ENCODE results near the gene ZC3H18. TPM values are rescaled to one million over a fixed set of nuclear protein-coding genes. Genes with fewer than 3 reads are reported as not detected.

The ZC3H18 gene
- total RNA-seq, 1 donor from 2014 or later = 10.5 TPM

DNA sequence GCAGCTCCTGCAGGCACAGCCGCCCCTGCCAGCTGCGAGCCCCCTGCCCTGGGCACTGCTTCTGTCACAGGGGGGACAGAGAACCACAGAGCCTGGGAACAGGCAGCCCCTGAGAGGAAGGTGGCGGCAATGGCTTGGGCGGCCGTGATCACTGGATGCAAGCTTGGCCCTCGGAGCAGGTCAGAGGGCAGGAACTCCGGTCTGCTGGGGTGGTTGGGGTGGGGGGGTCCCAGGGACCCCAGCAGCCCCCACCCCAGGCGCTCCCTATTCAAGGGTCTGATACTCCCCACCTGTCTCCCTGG lies 82.5 kb downstream of the ZC3H18 start:
- DNase-seq (ENCODE audit: low read depth) (no peak), FAIRE-seq (no peak)
- Histone ChIP-seq H3K27me3 (ENCODE audit: control insufficient read depth, insufficient read depth, low read length) (no peaks in the 10 kb centered on the region), H3K4me3 (ENCODE audit: low read depth, low read length) (no peak overlapping the region), H3K36me3 (ENCODE audit: control insufficient read depth, insufficient read depth, low read length) (peaks cover 11% of the 10 kb centered on the region)
- TF ChIP-seq, protein P1, sequence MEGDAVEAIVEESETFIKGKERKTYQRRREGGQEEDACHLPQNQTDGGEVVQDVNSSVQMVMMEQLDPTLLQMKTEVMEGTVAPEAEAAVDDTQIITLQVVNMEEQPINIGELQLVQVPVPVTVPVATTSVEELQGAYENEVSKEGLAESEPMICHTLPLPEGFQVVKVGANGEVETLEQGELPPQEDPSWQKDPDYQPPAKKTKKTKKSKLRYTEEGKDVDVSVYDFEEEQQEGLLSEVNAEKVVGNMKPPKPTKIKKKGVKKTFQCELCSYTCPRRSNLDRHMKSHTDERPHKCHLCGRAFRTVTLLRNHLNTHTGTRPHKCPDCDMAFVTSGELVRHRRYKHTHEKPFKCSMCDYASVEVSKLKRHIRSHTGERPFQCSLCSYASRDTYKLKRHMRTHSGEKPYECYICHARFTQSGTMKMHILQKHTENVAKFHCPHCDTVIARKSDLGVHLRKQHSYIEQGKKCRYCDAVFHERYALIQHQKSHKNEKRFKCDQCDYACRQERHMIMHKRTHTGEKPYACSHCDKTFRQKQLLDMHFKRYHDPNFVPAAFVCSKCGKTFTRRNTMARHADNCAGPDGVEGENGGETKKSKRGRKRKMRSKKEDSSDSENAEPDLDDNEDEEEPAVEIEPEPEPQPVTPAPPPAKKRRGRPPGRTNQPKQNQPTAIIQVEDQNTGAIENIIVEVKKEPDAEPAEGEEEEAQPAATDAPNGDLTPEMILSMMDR (IDR thresholded peaks at IDR 0.05; ENCODE audit: insufficient read depth, low read length, severe bottlenecking) = no peak

DNA sequence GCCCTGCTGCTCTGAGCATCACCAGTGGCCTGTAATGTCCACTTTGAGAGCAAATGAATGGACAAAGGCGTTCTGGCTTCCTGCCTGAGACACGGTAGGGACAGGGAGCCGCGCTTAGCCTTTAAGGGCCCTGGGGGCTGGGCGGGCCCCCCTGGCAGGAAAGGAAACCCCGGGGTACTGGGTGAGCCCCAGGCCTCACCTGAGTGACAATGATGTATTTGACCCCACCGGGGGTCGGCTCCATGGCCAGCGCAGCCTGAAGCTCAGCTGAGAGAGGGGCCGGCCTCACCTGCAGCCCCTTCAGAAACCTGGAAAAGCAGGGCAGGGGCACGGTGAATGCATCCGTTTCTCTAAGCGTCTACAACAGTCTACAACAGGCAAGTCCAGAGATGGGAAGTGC lies 82.9 kb downstream of the ZC3H18 start:
- TF ChIP-seq, protein P1 (IDR thresholded peaks at IDR 0.05; ENCODE audit: insufficient read depth, low read length, severe bottlenecking) = no peak
- DNase-seq (ENCODE audit: low read depth) = no peak
- Histone ChIP-seq H3K36me3 (ENCODE audit: control insufficient read depth, insufficient read depth, low read length) (peaks cover 11% of the 10 kb centered on the region), H3K4me3 (ENCODE audit: low read depth, low read length) (no peak overlapping the region), H3K27me3 (ENCODE audit: control insufficient read depth, insufficient read depth, low read length) (no peaks in the 10 kb centered on the region)
- no peak for FAIRE-seq

DNA sequence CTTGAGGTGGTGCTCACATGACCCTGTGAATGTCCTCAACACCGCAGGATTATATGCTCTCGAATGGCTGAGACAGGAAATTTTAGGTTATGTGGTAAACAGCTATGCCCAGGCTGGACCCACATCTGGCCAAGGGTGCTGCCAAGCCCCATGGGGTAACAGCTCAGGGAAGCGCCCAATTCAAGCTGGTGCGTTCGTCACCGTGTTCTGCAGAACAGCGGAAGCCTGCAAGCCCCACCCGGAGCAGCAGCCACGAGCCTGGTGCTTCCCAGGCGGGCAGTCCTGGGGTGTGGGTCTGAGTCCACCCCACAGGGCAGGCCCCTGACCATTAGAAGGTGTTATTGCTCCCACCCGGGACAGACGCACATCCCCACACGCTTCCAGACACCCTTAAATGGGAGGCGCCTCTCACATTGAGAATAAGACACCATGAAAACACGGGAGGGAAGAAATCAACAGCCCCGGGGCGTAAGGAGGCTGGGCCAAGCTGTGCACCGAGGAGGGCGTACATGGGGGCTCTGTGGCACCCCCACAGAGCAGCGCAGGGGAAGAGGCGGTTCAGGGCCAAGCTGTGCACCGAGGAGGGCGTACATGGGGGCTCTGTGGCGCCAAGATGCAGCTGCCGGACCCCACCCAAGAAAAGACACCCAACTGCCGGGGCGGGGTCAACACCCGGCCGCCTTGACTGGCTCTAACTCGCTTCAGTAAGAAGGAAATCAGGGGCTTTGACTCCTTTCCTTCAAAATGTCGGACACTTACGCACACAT lies 83.6 kb downstream of the ZC3H18 start:
- Histone ChIP-seq H3K36me3 (ENCODE audit: control insufficient read depth, insufficient read depth, low read length) (peaks cover 11% of the 10 kb centered on the region), H3K27me3 (ENCODE audit: control insufficient read depth, insufficient read depth, low read length) (no peaks in the 10 kb centered on the region), H3K4me3 (ENCODE audit: low read depth, low read length) (no peak overlapping the region)
- DNase-seq (ENCODE audit: low read depth) = no peak
- TF ChIP-seq, protein P1 (IDR thresholded peaks at IDR 0.05; ENCODE audit: insufficient read depth, low read length, severe bottlenecking) = no peak
- no peak for FAIRE-seq

DNA sequence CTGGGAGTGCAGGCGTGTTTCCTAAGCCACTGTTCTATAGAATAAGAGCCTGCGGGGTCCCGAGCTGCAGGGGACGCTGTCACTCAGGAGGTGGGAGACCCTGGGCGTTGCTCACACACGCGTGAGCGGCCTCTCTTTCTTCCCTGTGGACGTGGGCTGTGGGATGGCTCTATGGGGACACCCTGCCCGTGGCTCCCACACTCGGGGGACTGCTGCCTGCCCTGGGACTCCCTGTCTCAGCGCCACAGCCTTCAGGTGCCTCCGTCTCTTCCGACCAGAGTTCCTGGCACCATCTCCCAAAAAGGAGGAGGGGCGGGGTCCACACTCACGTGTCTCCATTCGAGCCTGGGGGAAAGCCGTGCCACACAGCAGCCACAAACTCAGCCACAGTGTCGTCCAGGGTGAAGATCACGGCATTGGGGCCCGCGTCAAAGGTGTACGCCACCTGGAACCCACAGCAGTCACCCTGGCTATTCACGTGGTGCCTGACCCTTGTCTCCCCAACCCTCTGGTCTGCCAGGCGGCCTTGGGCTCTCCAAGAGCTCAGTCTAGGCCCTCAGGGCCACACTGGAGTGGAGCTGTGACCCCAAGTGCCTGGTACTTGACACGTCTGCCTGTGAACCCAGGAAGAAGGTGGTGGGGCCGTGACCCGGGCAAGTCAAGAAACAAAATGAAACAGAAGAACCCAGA lies 84.3 kb downstream of the ZC3H18 start:
- Histone ChIP-seq H3K4me3 (ENCODE audit: low read depth, low read length) (no peak overlapping the region), H3K36me3 (ENCODE audit: control insufficient read depth, insufficient read depth, low read length) (peaks cover 11% of the 10 kb centered on the region), H3K27me3 (ENCODE audit: control insufficient read depth, insufficient read depth, low read length) (no peaks in the 10 kb centered on the region)
- DNase-seq (ENCODE audit: low read depth) = no peak
- FAIRE-seq = no peak
- TF ChIP-seq, protein P1 (IDR thresholded peaks at IDR 0.05; ENCODE audit: insufficient read depth, low read length, severe bottlenecking) = no peak

DNA sequence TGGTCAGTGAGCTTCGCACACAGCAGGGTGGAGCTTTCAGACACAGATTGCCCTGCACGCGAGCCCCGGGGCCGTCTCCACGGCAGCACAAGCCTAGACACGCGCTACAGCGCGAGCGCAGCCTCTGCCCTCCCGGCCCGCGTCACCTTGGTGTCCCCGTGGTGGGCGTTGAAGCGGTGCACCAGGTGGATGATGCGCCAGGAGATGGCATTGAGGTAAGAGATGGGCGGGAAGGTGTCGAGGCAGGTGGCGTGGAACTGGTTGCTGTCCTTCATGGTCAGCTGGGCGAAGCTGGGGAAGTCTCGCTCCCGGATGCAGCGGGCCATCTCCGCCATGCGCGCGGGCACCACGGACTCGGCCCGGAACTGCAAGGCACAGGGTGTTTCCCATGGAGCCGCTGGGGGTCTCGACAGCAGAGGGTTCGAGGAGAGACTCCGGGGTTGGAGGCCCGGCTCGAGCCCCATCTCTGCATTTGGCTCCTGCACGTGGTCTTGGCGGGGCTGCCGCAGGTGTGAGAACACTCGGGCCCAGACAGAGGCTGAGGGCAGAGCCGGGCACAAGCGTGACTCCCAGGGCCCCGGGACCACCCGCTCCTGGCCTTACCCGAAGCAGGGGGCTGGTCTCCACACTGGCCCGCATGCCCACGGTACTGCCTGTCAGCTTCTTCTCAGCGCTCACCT lies 85.0 kb downstream of the ZC3H18 start:
- Histone ChIP-seq H3K4me3 (ENCODE audit: low read depth, low read length) (no peak overlapping the region), H3K36me3 (ENCODE audit: control insufficient read depth, insufficient read depth, low read length) (peaks cover 11% of the 10 kb centered on the region), H3K27me3 (ENCODE audit: control insufficient read depth, insufficient read depth, low read length) (no peaks in the 10 kb centered on the region)
- TF ChIP-seq, protein P1 (IDR thresholded peaks at IDR 0.05; ENCODE audit: insufficient read depth, low read length, severe bottlenecking) = no peak
- DNase-seq (ENCODE audit: low read depth) (no peak), FAIRE-seq (no peak)
